ENCODE results near the gene HS3ST3A1.

HS3ST3A1 gene

DNA sequence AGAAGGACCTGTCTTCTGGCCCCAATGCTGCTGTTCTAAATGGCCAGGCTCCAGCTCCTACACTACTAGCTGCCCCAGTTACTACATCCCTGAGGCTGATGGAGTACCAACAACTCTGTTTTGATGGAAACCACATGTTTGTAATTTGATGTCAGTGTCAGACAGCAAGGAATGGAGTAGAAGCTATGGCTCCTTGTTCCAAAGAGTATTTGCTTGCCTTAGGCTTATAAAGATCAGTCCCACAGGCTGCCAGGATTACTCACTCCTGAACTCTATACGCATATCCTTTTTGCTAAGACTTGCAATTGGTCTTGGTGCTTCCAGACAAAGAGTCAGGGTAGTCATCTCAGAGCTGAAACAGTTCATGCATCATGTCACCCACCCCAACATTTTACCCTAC lies 139.6 kb downstream of the HS3ST3A1 start:
- no peak overlapping the region for H3K4me3 ChIP-seq (ENCODE audit: low read length)
- no peak for TF ChIP-seq ZNF274 (IDR thresholded peaks at IDR 0.05; ENCODE audit: low read depth, low read length)

DNA sequence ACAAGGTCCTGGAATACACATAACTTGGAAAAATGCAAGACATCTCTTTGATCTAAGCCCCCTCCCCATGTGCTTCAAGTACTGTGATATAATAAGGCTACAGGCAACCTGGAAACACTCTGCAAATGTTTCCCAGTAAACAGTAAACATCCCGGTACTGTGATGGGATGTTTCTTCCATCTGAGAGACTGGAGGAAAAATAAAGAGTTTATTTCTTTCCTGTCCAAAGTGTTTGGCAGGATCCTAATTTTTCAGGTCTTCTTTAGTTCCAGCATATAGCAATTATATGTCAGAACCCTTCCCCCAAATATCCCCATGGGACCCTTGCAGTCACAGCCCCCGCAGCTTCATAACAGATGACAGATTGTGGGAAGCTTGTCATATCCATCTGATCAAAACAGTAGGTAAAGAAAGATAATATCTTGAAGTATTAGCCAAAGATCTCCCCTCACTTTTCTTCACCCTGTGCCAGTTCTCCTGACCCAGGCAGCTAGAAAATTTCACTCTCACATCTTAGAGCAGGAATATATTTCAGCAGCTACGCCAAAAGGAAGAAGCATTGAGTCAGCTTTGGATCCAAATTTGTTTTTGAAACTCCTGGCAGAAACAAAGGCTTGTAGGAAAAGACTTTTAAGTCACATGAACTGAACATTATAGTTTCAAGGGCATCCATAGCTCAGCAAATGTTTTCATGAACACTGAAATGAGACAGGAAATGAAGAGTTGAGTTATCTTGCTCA lies 141.3 kb downstream of the HS3ST3A1 start:
- TF ChIP-seq ZNF274 (IDR thresholded peaks at IDR 0.05; ENCODE audit: low read depth, low read length) = no peak
- no peak overlapping the region for H3K4me3 ChIP-seq (ENCODE audit: low read length)

DNA sequence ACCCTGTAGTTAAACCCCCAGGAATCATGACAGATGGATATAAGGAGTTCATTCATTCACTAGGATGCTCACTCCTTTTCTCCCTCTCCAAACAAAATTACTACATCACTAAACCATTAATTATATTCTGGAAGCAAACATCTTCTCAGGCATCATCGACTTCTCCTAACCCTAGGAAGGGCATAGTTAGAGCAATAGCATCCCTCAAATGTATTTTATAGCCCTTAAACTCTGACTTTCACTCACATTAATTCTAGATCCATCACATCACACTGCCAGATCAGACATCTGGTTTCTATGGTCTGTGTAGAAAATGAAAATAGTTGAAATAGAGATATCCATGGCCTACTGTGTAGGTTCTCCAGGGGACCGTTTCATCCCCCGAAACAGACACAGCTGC lies 143.9 kb downstream of the HS3ST3A1 start:
- TF ChIP-seq ZNF274 (IDR thresholded peaks at IDR 0.05; ENCODE audit: low read depth, low read length) = no peak

More for the DNA sequence above, 143.9 kb downstream of the HS3ST3A1 start:
- H3K4me3 ChIP-seq (ENCODE audit: low read length) = no peak overlapping the region
